CD4-positive, alpha-beta T cell treated with Interleukin-15 for 4 hours (primary cell): ENCODE measurements around the gene THSD4.

Source experiments
- DNase-seq: peaks from one replicate; pipeline ENCODE4 v3.0.0-alpha.2; 2020; ENCODE audit warnings: low spot score

Gene THSD4

DNA sequence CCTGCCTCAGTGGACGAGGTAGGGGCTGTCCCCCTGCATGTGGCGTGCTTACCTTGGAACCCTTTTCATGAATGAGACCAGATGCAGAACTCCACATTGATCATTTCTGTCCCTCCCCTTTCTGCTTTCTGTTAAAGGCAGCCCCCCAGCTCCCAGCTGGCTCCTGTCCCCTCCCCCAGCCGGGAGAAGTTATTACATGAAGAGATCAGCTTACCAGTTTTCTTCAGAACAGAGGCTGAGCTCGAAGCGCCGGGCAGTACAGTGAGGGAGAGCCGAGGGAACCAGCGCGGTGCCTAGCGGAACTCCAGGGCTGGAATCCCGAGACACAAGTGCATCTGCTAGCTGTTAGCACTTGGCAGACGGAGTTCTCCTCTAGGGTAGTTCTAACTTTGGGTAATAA lies 431.7 kb downstream of the THSD4 start:
- DNase-seq: no peak

DNA sequence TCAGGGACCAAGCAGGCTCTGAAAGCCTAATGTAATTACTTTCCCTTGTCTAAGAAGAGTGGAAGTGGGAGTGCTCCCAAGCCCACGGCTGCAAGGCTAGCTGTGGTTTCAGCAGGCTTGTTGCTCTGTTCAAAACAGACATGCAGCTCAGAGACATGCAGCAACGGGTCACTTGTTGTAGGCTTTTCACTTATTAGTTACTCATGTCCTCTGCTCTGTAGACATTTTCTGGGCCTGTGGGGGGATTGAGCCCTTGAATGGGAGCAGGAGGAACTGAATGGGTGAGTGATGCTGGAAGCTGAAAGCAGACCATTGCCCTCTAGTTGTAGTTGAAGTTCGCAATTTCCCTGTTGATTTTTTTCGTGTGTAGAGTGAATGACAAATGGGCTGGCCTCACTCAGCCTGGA lies 433.1 kb downstream of the THSD4 start:
- no peak for DNase-seq

DNA sequence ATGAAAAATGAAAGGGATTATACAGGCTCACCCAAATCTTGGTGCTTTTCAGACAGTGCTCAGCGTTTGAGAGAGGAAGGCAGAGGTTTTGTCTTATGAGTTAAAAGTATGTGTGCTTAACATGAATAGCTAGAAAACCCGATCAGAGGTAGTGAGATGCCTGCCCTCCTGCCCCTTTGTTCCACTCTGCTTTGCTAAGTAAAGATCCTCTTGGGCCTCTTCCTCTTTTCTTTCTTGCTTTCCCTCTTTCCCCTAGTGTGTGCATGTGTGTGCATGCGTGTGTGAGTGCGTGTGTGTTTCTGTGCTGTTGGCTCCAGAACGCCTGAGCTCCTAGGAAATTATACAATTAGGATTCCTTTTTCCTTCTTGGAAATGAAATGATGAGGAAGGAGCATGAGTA lies 433.8 kb downstream of the THSD4 start:
- DNase-seq: no peak

DNA sequence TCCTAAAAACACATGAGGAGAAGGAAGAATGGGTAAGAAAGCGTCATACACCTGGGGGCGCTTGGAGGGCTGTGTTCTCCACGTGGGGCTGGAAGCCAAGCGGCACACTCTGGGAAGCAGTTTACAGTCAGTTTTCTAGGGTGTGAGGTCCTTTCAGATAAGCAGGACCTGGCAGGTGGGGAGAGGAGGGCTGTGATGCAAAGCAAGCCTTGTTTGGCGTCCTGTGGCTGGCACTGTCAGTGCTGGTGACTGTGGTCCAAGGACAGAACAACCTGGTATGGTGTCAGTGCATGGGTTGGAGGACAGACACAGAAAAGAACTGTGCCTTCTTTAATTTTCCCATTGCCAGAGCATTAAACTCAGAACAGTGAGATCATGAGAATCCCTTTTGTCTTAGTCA lies 434.4 kb downstream of the THSD4 start:
- no peak for DNase-seq

DNA sequence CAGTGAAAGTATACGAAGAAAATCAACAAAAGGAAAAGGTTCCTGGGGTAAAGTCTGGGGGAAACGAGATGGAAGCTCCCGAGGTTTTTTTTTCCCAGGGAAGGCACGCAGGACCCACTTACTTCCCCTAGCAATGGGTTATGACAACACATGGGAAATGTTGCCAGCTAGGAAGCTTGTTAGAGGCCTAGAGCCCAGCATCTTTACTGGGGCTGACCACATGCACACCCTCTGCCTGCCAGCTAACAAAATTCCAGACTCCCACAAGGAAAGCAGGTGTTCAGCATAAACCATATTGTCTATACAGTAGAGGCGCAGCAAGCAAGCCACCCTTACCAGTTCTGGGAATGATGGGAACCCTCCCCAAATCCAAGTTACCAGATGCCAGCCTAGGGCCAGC lies 436.3 kb downstream of the THSD4 start:
- no peak for DNase-seq

DNA sequence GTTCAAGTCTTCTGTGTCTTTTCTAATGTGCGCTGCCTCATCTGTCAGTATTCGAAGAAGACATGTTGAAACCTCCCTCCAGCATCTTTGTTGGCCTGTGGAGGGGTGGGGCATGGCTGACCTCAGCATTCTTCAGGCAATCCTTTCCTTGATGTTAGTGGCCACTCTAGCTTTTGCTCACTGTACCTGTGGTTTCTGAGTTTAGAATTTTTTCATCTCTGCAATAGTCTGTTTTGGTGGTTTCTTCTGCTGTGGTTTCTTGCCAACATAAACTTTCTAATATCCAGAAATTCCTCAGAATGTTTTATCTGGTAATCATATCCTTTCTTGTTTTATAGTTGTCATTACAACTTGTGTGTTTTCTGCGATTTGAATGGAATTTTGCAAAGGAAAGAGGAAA lies 443.8 kb downstream of the THSD4 start:
- DNase-seq: no peak

DNA sequence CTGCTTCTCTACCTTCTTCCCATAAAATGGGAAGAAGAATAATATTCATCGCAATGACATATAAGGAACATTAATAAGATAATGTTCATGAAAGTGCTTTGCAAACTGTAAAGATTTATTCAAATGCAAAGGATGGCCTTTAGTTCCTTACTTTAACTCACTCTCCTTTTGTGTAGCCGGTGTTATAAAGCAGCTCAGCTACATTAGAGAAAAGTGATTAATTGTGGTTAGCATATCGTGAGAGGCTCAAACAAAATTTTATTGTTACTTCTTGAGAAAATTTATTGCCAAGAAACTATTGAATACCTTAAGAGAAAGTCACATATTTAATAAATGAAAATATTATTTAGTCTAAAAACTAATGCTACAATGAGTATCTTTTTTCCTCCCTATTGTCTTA lies 444.3 kb downstream of the THSD4 start:
- DNase-seq: no peak

DNA sequence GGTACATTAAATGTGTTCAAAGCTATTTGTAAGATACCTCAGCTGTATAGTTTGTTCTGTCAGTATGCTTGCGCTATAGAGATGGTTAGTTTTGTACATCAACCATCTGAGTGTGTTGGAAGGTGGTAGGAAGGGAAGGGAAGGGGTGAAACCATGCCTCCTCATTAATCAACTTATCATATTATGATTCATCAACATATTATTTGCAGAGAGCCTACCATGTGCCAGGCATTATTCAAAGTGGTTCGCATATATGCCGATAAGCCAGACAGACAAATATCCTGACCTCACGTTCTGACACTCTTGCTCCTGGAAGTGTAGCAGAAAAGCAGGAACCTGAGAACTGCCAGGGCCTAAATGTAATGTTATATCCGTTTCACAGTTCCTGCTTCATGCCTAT lies 447.0 kb downstream of the THSD4 start:
- no peak for DNase-seq

DNA sequence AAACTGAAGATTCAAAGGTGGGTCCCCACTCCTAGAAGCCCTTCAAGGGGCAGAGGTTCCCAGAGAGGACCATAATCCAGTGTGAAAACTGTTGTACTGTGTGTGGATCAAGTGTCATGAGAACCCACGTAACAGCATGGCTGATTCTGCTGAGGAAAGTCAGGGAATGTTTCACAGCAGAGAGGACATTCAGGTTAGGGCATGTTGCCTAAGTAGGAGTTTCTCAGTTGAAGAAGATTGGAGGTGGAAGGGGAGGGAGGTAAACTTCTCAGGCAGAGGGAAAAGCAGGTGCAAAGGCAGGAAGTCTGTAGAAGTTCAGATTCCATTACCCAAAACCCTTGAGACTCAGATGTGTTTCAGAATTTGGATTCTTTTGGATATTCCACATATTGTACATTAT lies 448.9 kb downstream of the THSD4 start:
- no peak for DNase-seq

DNA sequence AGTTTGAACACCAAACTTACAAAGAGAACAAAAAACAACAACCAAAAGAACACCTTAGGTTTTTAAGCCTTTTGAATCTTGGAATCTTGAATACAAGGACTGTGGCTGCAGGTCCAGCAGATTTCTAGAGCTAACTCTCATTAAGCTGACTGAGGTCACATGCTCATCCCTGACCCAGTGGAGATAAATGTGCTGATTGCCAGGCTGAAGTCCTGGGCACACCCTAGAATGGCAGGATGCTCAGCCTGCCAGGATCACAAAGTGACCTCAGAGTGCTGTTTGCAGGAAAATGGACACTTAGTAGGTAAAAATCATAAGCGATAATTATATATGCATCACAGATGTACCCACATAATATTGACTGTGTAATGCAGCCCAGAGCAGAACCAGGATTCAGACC lies 449.7 kb downstream of the THSD4 start:
- no peak for DNase-seq

DNA sequence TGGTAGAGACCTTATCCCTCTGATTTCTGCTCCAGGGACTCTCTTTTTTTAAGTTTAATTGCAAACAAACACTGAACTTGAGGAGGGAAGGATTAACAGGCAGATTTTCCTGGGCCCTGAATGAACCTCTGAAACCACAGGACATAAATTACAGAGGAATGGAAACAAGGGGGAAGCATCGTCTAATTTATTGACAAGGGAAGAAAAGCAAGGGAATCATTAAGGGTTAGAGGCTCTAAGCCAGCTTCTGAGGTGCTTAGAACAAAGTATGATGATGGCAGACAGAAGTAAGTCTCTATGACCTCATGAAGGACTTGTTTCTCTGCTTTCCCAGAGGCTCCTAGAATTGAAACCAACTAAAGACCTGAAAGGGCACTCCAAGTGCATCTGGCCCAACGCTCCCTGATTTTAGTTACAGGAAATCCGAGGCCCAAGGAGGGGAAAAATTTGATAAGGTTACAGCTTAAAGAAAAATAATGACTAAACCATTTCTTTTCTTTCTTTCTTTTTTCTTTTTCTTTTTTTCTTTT lies 450.4 kb downstream of the THSD4 start:
- DNase-seq: no peak

DNA sequence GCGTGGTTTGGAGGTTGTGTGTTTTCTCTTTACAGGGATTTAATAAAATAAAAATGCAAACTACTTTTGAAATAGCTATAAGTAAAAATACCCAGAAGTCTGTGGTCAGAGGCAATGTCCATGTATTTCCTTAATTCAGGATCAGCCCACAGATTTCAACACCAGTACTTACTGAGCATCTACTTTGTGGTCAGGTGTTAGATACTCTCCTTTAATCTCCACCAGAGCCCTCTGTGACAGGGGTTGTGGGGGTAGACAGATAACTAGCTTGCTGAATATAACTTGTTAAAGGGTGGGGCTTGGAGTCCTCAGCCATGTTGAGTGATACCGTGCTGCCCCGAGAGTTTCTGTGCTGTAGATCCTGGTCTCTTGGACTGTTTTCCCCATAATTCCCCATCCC lies 451.0 kb downstream of the THSD4 start:
- DNase-seq: no peak

DNA sequence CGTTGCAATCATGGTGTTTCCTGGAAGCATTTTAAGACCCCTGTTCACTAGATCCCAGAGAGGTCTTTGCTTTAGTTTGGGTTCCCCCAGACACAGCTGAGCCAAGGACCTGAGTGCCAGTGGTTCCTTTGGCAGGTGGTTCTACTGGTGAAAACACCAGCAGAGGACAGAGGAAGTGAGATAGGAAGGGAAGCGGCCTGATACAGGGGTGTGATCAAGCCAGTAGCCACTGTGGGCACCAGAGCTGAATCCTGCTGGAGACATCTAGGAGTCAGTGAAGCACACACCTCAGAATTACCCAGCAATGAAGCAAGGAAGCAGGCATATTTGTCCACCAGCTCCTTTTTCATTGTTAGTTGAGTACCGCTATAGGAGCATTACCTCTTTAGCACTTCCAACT lies 451.9 kb downstream of the THSD4 start:
- no peak for DNase-seq

DNA sequence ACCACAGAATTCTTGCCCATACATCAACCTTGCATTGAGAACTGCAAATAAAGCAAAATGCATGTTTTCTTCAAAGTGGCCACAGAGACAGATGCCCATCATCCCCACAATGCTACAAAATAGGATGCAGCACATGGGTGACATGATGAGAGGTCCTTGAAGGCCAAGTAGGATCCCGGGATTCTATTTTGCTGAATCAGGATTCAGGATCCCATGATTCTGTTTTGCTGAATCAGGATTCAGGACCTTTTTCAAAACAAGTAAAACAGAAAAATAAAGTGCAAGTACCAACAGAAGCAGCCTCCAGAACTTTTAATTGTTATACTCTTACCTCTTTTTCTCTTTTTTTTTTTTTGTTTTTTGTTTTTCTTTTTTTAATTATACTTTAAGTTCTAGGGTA lies 453.0 kb downstream of the THSD4 start:
- no peak for DNase-seq

DNA sequence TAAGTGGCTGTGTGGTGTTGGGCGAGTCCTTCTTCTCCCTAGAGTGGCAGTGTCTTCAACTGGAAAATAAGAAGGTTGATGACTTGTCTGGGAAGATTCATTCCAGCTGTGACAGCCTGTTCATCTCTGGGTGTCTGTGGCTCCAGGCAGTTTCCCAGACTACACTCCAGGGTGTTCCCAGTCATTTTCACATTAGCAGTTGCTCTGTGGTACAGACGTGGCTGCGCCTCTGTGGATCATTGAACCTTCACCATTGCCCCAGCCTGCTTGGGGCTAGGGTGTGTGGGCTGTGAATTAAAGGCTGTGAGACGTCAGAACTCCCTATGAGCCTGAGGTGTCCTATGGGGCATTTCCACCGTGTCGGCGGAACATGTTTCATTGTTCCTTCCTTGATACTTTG lies 455.5 kb downstream of the THSD4 start:
- DNase-seq: no peak

DNA sequence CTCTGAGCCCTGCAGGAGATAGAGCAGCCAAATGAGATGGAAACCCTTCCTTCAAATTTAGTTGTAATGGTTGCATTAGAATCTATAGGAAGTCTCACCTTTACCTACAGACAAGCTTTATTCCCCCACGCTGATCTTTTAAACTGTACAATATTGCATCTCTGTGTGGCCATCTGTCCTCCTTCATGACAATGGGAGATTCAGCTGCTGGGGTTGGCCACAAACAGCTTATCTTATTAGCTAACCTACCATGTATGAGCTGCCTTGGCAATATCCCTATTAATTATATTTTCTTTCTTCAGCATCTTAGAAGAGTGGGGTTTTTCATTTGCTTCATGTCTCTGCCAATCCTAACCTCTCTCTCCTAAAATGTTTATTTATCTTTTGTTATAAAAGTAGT lies 456.4 kb downstream of the THSD4 start:
- no peak for DNase-seq

DNA sequence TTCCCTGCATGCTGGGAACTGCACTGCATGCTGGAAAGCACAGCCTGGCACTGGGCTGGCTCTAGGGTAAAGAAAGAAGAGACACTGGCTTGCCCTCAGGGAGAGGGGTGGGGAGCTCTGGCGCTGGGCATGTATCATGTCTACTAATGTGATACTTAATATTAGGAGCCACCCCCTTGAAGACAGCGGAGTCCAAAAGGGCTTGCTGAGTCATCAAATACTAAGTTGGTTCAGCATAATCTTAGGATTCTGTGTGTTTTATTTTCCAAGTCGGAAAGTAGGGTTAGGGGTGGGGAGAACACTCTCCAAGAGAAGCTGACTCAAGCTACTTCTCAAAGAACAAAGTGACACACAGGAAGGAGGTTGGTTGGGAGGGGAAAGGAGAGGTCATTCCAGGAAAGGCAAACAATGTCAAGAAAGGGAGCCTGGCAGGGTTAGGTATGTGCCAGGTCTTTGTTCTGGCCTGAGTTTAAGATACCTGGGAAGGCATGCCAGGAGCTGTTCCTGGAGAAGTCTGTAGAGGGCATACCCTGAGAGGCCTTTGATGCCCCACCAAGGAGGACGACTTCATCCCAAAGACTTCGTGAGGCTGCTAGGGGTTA lies 457.3 kb downstream of the THSD4 start:
- no peak for DNase-seq

DNA sequence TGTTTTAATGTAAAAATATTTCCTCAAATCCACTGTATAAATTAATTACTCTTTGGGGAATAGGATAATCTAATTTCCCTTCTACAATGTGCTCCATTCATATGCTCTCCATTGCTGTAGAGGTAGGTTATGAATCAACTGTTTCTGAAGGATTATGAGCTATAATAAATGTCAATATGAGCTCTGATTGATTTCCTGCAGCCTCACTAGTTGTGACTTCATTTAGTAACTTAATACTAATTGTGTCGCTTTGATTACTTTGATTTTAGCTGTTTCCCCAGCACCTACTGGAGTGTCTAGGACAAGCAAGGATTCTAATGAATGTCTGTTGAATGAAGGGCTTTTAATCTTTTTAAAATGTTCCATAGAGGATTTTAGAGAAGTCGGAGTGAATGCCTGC lies 458.3 kb downstream of the THSD4 start:
- no peak for DNase-seq

DNA sequence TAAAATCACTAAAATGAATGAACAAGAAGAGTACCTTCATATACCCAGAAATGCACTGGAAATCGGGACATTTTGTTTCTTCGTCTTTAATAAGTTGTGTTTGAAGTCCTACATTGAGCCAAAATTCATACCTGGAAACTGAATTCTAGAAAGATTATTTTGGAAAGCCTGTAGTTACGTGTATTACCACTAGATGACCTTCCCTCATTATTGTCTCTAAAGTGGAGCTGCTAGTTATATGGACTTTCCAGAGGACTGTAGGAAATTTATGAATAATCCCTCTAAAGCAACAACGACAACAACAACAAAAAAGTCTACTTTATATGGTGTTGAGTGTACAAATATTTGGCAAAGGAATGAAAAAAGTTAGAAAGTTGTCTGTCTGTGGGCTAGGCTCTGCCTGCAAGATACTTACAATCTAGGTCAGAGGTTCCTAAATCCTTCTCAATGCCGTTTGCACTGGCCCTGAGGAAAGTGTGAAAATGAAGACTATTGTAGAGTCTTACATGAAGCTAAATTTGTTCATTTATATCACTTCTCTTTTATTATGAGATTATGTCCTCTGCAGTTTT lies 460.3 kb downstream of the THSD4 start:
- no peak for DNase-seq

DNA sequence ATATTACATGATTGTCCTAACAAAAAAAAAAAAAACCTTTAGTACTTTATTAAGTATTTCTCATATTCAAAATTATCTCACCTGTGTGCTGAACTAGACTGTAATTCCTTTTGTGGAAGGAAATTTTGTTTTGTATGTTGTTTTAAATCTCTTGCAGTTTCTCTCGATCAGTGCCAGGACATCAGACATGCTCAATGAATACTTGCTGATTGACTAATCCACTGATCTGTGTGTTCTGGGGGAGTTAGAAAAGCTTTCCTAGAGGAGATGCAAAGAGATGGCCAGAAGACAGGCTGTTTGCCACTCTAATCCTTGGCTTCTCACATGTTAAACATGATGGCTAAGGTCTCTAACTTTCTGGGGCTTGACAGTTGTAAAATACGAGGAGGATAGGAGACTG lies 461.8 kb downstream of the THSD4 start:
- no peak for DNase-seq

DNA sequence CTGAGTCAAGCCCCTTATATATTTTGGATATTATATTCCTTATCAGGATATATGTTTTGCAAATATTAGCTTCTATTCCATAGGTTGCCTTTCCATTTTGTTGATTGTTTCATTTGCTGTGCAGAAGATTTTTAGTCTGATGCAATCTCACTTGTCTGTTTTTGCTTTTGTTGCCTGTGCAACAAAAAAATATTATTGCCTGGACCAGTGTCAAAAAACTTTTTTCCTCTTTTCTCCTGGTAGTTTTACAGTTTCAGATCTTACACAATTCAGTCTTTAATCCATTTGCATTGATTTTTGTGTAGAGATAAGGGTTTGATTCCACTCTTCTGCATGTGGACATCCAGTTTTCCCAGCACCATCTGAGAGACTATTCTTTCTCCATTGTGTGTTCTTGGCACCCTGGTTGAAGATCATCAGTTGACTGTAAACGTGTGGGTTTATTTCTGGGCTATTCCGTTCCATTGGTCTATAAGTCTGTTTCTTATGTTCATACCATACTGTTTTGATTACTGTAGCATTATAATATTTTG lies 466.2 kb downstream of the THSD4 start:
- DNase-seq: no peak

DNA sequence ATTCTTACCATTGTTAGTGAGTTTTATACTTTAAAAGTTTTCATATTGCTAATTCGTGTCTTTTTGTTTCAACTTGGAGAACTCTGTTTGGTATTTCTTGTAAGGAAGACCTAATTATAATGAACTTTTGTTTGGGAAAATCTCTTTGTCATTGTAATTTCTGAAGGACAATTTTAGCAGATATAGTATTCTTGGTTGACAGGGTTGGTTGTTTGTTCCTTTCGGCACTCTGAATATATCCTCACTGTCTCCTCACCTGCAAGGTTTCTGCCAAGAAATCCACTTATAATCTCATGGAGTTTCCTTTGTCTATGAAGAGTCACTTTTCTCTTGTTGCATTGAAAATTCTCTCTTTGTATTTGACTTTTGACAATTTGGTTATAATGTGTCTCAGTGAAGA lies 469.9 kb downstream of the THSD4 start:
- DNase-seq: no peak

DNA sequence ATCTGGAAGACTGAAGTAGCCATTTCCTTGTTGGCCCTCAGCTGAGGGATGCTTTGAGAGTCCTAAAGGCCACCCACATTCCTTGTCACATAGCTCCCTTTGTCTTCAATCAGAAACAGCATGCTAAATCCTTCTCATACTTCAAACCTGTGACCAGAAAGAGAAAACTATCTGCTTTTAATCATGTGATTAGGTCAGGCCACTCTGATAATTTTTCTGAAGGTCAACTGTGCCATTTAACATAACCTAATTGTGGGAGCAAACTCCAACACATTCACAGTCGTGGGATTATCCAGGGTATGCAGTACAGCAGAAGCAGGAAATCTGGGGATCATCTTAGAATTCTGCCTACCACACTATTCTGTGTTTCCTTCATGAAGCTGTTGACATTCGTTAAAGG lies 471.2 kb downstream of the THSD4 start:
- no peak for DNase-seq

DNA sequence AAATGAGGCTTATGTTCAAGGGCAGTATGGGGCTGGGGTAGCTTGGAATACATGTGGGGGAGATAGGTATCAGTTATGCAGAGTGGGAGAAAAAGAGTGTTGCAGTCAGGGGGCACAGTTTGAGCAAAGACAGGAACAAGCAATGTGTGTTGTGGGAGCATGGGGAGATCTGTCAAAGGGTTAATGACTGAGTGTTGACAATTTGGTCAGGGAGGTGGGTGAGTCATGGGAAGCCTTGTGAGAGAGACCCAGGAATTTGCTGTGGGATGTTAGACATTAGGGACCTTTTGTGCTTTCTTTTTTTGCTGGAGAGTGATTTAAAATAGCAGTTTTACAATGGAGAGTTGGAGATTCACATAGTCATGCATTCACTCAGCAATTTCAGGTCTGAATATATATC lies 473.5 kb downstream of the THSD4 start:
- DNase-seq: no peak
